ENCODE measurements around the gene THRA.
A peak's percentile ranks its signal among the peaks of the same experiment; 100 is the strongest.

THRA gene

GRCh38 chr17:40027614-40028012 is 35.2 kb upstream of the THRA start:
- DNase-seq: no peak

GRCh38 chr17:40028595-40028994 is 34.2 kb upstream of the THRA start:
- no peak for DNase-seq

DNA sequence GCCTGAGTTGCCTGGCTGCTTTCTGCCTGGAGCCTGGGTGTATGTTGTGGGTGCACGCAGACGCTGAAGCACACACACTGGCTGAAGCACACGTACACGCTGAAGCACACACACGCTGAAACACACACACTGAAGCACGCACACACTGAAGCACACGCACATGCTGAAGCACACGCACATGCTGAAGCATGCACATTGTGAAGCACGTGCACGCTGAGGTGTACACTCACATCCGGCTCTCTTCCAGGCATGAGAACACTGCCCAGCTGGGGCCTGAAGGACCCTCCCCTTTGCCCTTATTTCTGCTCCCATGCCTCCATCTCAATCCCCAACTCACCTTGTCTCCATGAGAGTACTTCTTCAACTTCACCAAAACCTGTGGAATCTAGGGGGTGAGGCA is 31.1 kb upstream of the THRA start:
- no peak for DNase-seq

GRCh38 chr17:40032322-40033320 is 30.1 kb upstream of the THRA start:
- no peak for DNase-seq

DNA sequence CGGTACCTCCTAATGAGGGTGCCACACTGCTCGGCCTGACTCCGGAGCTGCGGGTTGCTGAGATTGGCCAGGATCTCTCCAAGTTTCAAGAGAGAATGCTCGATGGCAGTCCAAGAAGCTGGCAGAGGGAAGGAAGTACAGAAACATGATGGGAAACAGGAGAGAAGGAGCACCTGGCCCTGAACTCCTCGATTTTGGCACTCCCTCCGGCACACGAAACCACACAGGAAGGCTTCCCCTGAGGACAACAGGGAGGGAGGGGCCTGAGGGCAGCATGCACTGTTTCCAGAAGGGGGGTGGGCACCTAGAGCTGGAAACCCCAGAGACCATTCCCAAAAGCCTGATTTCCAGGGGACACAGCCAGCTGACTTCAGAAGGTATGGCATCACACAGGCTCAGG is 29.4 kb upstream of the THRA start:
- DNase-seq: no peak

GRCh38 chr17:40034426-40035161 is 28.2 kb upstream of the THRA start:
- no peak for DNase-seq

- DNase-seq: no peak
Measured at GRCh38 chr17:40035162-40035559, 27.6 kb upstream of the THRA start.

DNA sequence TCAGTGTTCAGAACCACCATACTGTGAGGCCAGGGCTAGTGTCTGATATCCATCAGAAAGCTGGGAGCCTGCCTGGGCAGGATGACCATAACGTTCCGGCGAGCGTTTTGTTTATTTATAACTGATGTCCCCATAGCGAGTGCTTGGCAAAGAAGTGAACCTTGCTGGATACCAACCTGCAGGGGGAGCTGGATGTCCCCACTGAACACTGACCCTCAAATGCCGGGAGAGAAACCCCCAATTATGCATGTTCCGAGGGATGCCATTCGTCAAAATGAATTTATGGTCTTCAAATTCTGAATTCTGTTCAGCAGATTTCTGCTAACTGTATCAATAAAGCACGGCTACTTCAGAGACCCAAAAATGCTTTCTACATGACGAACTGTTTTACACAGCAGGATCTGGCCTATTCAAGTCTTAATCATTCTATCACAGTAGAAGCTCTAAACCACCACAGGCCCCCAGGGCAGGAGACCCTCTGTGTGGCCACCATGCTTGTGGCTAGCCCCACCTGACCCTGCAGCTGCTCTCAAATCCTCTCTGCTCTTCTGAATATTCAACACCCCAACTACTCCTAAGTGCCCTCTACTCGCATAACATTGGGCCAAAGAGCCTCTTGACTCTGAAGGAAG is 23.8 kb upstream of the THRA start:
- no peak for DNase-seq

GRCh38 chr17:40041196-40041595 is 21.6 kb upstream of the THRA start:
- no peak for DNase-seq

DNA sequence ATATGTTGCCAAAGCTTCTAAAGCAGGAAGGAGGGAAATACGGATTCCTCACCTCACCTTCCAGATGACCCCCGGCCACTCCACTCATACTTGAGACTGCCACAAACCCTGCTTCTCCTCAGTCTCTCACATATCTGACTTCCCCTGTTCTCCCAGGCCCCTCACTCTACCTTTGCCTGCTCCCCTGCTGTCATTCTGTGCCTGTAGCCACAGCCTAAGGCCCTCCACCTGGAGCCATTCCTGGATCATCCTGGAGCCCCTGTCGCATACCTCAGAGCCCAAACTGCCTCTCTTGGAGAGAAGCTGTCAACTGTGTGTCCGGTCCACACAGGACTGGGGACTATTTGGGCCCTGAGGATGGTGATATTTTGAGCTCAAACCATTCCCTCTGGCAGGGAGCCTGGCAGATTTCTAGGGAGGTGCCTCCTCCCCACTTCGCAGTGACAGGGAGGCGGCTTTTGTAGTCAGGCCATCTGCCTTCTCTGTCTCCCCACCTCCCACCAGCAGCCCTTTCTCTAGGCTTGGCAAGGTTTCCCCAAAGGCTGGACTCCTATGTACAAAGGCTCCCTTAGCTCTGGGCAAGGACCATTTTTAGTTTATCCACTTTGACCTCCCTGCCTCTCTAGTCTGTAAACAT is 6.3 kb upstream of the THRA start:
- DNase-seq: no peak

GRCh38 chr17:40058186-40058784 is 4.5 kb upstream of the THRA start:
- no peak for DNase-seq

DNA sequence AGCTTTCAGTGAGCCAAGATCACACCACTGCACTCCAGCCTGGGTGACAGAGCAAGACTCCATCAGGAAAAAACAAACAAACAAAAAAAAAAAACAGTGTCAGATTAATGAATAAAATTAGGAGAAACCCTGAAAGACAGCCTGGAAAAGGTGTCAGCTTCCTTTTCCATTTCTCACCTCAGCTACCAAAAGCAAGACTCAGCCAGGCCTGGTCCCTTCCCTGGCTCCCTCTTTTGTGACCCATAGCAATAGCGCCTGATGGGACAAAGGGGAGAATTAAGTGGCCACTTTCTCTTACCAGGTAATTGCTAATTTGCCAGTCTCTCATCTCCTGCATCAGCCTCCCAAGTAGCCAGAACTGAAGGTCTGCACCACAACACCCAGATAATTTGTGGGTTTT is 3.9 kb upstream of the THRA start:
- DNase-seq: no peak

DNA sequence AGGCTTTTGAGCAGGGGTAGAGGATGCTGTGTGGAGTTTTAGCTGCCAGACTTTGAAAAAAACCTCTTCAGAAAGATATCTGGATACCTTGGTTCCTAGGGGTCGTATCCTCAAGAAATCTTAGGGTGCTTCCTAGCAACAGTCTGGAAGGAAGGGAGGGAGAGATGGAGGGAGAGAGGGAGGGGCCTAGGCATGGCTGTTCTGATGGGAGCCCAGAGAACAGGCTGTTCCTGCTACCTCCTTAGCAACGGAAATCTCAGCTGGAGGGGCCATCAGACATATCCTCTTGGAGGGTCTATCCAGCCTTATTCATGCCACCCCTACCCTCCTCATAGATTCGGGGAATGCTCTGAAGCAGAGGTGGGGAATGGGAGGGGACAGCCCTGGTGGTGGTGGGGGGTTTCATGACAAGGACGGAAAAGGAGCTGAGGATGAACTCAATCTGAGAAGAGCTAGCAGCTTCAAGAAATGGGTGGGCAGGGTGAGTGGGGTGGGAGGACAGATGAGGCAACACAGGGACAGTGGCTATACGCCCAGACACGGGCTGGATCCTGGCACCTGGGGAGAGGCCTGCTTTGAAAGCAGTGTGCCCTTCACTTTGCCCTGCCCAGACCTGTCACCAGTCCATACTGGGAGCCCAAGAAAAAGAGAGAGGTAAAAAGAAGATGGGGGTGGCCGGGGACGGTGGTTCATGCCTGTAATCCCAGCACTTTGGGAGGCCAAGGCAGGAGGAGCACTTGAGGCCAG is 2.9 kb upstream of the THRA start:
- DNase-seq: no peak

DNA sequence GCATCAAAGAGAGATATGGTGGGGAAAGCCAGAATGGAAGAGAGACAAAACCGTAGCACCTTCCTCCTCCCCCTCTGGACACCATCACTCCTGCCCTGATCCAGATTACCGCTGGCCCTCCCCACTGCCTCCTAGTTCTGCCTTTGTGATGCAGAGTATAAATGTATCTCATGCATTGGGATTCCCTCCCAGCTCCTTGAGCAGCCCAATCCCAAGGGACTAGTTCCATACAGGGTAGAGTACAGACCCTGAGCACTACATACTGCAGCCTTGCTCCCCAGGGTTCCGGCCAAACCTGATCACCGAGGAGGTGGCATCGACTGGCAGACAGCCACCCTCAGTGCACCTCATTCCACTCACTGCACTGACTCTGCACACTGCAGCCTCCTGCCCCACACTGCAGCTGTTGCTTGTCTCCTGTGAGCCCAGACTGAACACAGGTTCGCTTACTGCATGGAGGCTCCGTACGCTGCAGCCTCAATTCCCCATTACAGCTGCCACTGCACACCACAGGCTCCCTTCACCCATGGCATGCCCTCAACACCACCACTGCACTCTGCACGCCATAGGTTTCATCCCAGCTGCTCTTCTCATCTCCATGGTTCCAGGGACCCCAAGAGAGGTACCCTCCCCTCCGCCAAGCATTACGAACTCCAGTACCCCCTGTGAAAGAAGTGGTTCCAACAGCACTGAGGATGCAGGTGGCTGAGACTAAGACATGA is 1.7 kb upstream of the THRA start:
- no peak for DNase-seq

- no peak for DNase-seq
Measured at GRCh38 chr17:40061609-40062038, 1.1 kb upstream of the THRA start.

- peak; percentile 32 for DNase-seq
Measured at GRCh38 chr17:40063187-40063771, 514 bp downstream of the THRA start.

DNA sequence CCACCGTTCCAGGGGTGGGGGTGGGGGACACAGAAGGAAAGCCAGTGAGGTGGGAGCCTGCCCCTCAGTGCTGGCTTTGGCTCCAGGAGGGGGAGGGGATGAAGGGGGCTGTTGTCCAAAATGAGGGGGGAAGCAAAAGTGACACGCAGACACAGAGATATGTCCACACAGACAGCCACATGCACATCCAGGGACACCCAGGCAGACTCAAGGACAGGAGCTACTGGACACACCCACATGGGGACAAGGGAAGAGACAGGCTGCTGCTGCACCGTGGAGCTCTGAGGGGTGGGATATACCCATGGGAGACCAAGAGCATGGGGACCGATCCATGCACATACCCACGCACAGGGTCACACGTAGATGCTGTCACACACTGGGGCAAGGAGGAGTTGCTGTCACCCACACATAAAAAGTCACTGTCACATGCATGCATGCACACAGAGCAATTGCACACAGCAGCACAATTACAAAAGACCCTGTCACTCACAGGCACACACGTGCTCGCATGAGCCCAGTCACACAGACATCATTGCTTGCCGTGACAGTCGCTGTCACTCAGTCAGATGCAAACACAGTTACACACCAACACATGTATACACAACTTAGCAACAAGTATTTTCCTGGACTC is 1.3 kb downstream of the THRA start:
- DNase-seq: no peak

DNA sequence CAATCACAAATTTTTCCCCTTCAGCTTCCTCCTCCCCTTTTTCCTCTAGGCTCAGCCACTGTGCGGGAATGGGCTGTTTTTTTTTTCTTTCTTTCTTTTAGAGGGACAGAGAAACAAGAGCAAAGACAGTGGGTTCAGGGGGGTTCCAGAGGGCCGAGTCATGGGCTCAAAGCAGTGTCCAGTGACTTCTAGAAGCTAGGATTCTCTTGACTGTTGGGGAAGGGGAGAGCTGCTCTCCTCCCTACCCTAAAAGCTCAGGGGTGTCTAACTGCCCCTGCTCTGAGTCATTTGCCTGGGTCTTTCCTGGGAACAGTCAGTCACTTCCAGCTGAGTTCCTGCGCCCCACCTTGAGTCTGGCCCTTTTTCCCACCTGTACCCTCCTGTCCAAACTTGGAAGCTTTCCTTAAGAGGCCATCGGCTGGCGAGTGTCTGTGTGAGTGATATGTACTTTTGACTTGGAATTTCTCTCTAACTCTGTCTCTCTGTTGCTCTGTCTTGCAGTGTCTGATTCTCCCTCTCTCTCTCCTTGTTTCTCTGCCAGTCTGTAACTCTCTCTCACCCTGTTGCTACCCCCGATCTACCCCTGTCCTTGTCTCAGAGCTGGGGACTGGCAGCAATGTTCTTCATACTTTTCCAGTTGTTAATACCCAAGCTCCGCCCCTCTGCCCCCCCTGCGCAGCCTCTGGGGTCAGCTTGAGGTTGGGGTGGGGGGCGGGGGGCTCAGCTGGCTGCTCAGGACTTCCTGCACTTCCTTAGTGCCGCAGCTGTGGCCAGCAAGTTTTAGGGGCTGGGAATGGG is 2.4 kb downstream of the THRA start:
- no peak for DNase-seq

DNA sequence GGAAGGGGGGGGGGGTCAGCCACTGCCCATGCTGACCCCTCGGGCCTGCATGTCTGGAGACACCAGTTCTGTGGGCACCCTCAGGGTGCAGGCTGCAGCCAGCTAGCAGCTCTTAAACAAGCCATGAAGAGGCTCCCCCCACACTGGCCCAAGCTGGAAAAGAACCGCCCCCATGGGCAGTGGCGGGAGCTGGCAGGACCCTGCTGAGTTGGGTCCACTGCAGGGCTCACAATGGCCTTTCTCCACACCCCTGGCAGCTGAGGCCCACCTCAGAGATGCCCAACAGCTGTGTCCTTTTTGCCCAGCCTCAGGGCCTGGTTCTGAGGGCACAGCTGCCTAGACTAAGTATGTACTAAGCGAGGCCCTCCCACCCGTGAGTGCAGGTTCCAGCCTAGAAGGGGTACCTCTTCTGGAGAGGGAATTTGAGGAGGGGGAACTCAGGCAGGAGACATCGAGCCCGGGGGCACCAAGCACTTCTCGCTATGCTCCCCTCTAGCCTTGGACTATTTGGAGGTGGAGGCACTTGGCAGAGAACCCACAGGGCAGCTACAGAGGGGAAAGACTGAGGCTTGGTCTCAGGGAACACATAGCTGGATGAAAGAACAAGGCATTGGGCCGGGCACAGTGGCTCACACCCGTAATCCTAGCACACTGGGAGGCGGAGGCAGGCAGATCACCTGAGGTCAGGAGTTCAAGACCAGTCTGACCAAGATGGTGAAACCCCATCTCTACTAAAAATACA is 3.2 kb downstream of the THRA start:
- no peak for DNase-seq

All from activated CD4-positive, alpha-beta T cell treated with anti-CD3 and anti-CD28 coated beads, Interleukin-2, amount 50 U/mL, for 1 hour (primary cell).